ENCODE results near the gene EIPR1.

The EIPR1 gene

DNA sequence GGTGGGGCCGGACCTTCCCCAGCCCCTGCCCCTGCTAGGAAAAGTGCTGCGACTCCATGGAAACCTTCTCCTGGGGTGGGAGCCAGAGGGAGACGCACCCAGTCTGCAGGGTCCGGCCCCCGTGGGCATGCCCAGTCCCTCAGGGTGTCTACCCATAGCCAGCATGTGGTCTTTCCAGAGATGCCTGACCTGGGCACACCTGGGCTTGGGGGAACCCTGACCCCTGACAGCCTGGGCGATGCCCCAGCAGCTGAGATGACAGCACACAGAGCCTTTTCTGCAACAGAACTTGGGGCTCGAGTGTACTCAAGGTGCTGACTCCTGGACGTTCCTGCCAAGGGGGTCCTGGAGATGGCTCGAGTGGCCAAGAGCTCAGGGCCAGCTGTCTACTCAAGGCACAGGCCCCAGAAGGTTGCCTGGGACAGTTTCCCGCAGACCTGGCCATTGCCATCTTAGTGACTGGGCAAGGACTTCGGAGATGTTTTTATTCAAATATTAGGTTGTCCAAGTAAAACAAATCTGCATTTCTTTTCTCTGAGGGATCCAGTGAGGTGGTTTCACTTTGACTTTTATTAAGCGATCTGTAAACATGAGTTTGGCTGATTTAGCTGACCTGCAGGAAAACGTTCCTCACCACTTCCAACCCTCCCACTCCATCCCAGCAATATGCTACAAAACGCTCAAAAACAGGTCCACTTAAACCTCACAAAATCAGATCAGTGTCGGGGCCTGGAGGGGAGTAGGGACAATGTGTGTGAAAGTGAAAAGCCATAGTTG lies 228.0 kb downstream of the EIPR1 start:
- no peak for DNase-seq (ENCODE audit: low read depth, low spot score)

DNA sequence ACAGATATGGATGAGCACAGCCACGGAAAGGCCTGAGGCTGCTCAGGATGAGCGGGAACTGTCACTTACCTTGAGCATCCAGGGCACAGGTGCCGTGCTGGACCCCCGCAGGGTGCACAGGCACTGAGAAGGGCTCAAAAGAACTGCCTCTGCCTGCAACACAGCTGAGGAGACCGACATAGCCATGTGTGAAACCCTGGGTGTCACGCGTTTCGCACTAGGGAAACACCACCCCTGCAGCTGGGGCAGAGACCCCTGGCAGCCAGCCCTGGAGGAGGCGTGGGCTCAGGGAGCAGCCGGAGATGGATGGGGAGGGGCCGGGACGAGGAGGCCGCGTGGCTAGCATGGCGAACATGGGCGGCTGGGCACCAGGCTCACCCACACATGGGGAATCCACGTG lies 228.9 kb downstream of the EIPR1 start:
- no peak for DNase-seq (ENCODE audit: low read depth, low spot score)

DNA sequence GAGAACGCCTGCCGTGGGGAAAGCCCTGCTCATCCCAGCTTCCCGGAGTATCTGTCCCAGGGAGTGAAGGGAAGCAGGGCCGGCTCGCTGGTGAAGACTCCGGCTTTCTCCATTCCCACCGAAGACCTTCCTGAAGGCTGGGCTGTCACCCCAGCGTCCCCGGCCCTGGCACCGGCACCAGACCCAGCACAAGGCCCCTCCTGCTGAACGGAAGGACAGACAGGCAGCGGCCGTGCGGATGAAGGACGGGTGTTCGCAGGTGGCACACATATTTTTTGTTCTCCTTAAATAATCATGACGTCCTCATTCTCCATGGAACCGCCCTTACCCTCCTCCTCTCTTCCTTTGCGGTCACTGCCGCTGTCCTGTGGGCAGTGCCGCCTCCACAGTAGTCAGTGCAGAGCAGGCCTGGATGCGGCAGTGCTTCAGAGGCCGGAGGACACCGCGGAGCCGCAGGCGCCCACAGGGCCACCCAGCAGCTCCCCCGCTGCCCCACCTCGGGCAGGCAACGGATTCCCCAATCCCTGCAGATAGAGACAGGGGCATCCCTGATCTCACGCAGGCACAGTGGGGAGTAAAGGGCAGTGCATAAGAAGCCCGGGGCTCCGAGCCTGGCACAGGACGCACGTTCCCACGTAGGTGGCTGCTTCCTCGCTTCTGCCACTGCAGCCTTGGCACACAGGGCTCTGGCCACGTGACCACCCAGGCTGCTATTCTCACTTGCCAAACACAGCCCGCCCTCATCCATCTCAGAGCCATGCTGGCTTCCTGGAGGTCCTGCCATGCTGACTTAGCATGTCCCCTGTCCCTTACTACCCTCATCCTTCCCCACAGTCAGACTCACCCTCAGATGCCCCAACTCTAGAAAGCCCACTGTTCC lies 229.7 kb downstream of the EIPR1 start:
- DNase-seq (ENCODE audit: low read depth, low spot score), result no peak

DNA sequence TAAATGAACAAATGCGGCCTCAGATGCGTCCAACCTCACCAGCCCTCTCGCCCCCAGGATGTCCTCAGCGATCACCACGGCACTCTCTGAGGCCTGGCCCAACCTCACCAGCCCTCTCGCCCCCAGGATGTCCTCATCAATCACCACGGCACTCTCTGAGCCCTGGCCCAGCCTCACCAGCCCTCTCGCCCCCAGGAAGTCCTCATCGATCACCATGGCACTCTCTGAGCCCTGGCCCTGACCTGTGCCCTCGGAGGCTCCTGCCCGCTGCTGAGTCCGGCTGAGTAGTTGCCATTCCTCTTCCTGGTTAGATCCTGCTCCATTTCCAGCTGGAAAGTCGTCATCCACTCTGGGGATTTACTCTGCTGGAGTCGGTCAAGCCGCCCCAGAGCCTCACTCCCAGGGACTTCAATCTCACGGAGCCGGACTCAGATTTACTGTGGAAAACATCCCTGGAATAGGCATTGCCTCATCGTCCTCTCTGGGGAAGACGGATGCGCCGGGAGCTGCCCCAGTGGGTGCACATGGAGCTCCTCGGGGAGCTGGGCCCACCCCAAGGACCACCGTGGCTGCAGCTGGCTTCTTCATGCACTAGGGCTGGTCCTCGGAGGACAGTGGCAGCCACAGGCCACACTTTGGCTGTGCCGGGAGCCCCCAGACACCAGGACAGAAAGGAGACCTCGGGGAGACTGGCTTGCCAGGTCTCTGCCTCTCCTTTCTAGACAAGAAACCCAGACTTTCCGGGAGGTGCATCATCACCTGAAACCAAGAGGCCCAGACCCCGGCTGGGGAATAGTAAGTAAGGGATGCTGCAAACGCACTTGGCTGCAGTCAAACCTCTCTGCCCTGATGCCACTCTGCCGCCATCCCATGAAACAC lies 230.6 kb downstream of the EIPR1 start:
- DNase-seq (ENCODE audit: low read depth, low spot score), result no peak

DNA sequence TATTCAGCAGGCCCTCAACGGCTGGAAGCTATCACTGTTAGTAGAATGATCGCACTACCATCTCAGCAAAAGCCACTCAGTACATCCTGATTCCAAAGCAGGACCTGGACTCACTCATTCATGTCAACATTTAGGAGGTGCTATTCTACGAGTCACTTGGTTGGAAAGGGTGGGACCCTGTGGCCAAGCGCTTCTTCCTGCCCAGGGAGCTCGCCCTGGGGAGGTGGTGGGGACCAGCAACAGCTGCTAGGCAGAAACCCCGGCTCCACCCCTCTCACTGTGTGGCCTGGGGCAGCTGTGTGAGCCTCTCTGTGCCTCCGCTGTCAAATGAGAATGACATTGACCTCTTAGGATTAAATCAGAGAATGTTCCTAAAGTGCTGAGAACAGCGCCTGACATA lies 231.4 kb downstream of the EIPR1 start:
- no peak for DNase-seq (ENCODE audit: low read depth, low spot score)

DNA sequence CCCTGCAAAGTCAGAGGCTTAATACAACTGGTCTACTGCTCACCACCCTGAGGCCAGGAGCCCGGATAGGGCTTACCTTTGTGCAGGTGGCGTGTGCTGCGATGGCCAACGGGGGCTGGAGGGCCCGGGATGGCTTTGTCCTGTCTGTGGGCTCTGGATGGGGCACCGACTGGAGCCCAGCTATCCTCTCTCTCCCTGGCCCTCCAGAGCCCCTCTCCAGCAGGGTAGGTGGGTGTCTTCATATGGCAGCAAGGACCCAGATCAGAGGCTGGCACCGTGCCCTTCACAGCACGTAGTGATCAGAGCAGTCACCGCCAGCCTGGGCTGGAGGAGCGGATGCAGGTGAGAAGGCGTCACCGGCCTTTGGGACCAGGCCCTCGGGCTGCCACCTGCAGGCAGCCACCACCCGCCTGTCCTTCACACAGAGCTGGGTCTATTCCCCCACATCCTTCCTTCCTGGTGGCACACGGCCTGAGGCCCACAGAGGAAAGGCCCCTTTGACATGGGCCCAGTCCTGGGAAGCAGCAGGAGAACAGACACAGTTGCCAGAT lies 232.1 kb downstream of the EIPR1 start:
- DNase-seq (ENCODE audit: low read depth, low spot score), result no peak

DNA sequence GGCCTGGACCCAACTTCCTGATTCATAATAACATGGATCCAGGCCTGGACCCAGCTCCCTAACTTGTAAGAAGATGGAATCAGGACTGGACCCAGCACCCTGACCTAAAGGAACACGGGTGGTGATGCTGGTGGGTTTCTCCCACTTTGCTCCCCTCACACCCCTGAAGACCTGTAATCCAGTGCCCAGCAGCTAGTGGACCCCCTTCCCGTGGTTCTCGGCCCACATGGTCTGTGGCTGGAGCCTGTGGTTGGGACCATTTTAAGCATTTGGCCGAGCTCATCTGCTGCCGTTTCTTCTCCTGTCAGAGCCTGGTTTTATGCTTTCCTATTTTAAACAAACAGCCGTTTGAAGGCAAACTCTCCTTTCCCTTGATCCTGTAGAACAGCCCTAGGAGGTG lies 232.8 kb downstream of the EIPR1 start:
- no peak for DNase-seq (ENCODE audit: low read depth, low spot score)

DNA sequence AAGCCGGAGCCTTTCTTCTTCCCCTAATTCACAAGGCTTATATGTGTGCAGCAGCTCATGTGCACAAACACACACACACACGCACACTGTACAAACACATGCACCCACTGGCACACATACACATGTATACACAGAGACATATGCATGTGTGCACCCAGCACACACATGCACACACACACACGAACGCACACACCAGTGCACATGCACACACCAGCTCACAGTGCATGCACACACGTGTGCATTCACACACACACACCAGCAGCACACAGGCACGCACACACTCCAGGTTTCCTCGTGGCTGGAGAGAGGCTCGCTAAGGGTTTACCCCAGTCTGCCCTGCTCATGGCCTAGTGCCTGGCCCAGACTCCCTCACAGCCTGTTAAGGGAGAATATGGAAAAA lies 234.0 kb downstream of the EIPR1 start:
- DNase-seq (ENCODE audit: low read depth, low spot score), result no peak

DNA sequence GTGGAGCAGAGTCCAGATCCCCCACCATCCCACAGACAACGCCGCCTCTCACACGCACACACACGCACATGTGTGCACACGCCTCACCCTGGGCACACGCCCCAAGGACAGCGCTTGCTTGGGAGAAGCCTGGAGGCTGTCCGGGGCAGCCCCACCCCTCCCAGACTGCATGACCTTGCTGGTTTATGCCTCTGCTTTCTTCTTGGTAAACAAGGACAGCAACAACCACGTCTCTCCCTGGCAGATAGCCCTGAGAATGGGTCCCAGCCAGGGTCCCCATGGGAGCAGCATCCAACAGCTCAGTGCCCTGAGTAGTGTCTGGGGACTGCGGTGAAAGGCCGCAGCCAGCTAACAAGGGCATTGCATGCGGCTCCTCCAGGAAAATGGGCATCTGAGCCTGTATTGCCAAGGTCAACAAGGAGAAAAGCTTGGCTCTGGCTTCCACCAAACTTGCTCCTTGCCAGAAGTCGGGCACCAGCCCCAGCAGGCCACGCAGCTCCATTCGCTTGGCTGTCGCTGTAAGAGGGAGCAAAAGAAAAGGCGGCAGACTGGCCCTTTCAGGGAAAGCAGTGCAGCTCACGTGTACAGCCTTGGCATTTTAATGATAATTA lies 234.6 kb downstream of the EIPR1 start:
- no peak for DNase-seq (ENCODE audit: low read depth, low spot score)

DNA sequence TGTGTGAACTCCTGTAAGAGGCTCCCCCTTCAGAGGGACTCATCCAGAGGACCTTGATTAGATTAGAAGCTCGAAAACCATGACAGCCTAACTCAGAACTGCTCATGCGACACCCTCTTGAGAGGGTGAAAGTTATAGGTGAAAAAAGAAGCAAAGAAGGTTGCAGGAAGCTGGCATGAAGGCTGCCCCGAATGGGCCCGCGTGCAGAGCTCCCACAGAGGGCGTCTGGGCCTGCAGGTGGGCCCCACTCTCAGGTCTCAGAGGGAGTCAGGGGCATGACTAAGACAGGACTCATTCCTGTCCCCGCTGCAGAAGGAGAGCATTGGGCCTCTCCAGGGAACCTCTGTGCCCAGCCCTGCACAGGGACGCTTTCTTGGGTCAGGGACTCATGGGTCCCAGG lies 235.4 kb downstream of the EIPR1 start:
- DNase-seq (ENCODE audit: low read depth, low spot score), result no peak

DNA sequence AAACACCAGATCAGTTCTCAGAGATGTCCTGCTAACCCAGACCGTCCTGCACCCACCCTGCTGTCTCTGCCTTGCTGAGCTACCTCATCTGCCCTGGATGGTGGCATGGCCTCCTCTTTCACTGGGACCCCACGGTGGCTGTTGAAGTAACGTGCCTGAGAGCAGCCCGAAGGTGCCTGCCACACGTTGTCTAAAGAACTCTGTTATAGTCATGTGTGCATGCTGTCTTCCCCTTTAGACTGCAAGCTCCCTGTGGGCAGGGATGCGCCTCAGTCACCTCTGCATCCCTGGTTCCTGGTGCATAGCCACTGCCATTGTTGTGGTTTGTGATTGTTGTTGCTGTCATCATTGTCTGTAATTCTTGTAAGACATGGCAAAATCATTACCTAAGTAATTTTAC lies 235.9 kb downstream of the EIPR1 start:
- no peak for DNase-seq (ENCODE audit: low read depth, low spot score)

DNA sequence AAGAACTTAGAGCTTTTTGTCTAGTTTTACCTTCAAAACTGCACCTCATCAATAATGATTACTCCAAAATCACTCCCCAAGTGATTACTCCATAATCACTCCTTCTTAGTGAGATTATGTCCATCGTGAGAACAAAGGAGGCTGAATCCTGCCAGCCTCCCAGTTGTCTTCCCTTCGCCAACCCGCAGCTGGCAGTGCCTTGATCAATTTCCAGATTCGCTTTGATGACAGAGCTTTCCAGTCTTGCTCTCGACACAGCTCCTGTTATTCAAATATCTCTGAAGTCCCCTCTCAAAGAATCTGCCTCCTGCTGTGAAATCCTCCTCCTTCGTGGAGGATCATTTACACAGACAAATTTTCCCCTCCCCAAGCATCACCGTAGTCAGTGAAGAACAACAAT lies 237.7 kb downstream of the EIPR1 start:
- no peak for DNase-seq (ENCODE audit: low read depth, low spot score)

Measured in smooth muscle cell of the brain vasculature (primary cell).